ENCODE measurements around the gene DDI2.

The DDI2 gene

DNA sequence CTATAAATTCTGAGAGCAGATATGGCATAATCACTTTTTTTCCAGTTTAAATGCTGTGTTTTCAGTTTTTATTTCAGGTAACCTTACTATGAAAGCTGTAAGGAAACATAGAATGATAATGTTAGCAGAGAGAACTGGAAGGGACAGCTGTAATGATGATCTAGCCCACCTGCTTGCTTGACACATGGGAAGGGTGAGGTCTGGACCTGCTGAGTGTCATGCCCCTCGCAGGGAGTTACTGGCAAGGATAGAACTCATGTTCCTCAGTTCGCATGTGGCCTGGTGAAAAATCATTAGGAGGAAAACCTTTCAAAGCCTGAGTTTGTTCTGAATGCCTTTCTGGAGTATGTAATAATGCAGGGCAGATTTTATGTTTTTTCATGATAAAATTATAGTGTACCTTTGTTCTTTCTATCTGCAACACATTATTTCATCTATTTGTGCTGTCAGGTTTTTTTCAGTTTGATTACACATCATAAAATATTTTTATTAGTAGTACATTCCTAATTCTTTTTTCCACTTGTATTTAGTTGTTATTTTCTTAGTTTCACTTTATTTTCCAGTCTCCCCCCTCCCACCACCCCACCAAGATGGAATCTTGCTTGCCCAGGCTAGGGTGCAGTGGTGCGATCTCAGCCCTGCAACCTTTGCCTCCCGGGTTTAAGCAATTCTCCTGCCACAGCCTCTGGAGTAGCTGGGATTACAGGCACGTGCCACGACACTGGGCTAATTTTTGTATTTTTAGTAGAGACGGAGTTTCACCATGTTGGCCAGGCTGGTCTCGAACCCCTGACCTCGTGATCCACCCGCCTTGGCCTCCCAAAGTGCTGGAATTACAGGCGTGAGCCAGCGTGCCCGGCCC lies 8.0 kb downstream of the DDI2 start:
- Histone ChIP-seq H3K4me3 (ENCODE audit: low read depth in 1 of 2, low read length in 2 of 2) (no peak overlapping the region), H3K36me3 (ENCODE audit: control insufficient read depth in 1 of 2, insufficient read depth in 2 of 2, low read length in 2 of 2) (peaks cover 12 to 21% of the 10 kb centered on the region in 2 donors), H3K9me3 (ENCODE audit: control insufficient read depth in 1 of 2, low read length in 2 of 2) (no peaks in the 10 kb centered on the region), H3K4me1 (ENCODE audit: control insufficient read depth in 1 of 2, insufficient read depth in 2 of 2, low read length in 2 of 2) (peaks cover 4 to 20% of the 10 kb centered on the region in 2 donors), H3K27me3 (ENCODE audit: low read depth, low read length) (no peaks in the 10 kb centered on the region), H3K27ac (ENCODE audit: low read length) (no peak overlapping the region)

DNA sequence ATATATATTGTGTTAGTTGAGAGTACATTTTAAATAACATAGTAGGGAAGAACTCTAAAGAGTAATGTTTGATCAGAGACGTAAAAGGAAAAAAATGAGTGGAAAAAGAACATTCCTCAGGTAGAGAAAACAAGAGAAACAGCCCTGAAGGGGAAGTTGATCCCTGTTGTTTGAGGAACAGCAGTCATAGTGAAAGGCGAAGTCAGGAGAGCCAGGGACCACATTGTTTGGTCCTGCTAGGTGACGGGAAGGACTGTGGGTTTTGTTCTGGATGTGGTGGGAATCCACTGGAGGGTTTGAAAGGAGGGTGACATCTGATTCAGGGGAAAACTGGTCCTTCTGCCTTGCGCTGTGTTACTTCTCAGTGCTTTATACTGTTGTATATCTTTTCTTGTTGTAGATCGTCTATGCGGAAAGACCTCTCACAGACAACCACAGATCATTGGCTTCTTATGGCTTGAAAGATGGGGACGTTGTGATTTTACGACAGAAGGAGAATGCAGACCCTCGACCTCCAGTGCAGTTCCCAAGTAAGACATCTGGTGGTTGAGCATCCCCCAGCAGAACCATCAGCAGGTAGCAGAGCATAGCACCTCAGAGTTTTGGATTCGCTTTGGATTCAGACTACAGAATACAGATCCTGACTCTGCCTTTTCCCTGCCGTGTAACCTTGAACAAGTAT lies 9.2 kb downstream of the DDI2 start:
- Histone ChIP-seq H3K27me3 (ENCODE audit: low read depth, low read length) (no peaks in the 10 kb centered on the region), H3K36me3 (ENCODE audit: control insufficient read depth in 1 of 2, insufficient read depth in 2 of 2, low read length in 2 of 2) (peaks cover 20 to 25% of the 10 kb centered on the region in 2 donors), H3K4me1 (ENCODE audit: control insufficient read depth in 1 of 2, insufficient read depth in 2 of 2, low read length in 2 of 2) (peaks cover 0 to 8% of the 10 kb centered on the region in 2 donors), H3K9me3 (ENCODE audit: control insufficient read depth in 1 of 2, low read length in 2 of 2) (no peaks in the 10 kb centered on the region), H3K4me3 (ENCODE audit: low read depth in 1 of 2, low read length in 2 of 2) (no peak overlapping the region), H3K27ac (ENCODE audit: low read length) (no peak overlapping the region)

DNA sequence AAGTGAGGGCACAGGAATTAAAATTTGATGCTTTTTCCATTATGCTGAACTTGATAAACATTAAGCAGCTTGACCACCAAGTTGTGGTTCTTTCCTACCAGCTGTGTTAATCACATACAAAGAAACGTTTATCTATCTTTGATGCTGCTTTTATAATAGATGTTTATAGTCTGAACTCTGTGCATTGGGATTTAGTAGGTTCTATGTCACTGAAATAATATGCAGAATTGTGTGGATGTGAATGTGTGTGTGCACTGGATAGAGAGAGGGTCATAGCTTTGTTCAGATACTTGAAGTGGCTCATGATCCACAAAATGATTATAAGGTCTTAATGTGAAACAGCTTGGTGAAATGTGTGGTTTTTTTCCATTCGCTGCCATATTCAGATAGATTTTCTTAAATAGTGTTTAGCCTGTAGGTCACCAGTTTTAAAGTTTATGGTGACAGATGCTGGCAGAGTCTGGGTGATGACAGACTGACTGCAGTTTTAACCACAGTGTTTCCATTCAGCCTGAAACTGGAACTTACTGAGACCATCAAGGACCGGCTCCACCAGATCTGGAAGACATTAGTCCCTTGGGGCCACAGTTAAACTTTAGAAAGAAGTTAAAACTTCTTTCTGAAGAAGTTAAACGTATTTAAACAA lies 10.2 kb downstream of the DDI2 start:
- Histone ChIP-seq H3K27me3 (ENCODE audit: low read depth, low read length) (no peaks in the 10 kb centered on the region), H3K4me3 (ENCODE audit: low read depth in 1 of 2, low read length in 2 of 2) (no peak overlapping the region), H3K36me3 (ENCODE audit: control insufficient read depth in 1 of 2, insufficient read depth in 2 of 2, low read length in 2 of 2) (peaks cover 25 to 30% of the 10 kb centered on the region in 2 donors), H3K9me3 (ENCODE audit: control insufficient read depth in 1 of 2, low read length in 2 of 2) (no peaks in the 10 kb centered on the region), H3K4me1 (ENCODE audit: control insufficient read depth in 1 of 2, insufficient read depth in 2 of 2, low read length in 2 of 2) (peaks cover 0 to under 1% of the 10 kb centered on the region in 2 donors), H3K27ac (ENCODE audit: low read length) (no peak overlapping the region)

DNA sequence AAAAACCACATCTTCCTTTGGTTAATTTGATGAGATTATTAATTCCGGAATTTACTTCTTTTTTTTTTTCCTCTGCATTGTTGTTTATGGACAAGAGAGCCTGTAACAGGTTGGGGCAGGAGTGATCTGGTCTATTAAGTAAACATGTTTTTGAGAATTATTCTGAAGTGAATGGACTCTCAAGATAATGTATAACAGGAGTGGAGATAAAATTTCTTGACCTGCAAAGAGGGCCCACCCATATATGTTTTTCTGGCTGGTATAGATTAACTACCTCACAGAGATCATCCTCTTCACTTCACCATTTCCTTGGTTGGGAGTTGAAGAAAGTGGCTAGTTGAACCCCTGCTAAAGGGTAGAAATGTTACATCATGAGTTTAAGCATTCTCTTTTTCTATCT lies 10.7 kb downstream of the DDI2 start:
- Histone ChIP-seq H3K27ac (ENCODE audit: low read length) (no peak overlapping the region), H3K4me1 (ENCODE audit: control insufficient read depth in 1 of 2, insufficient read depth in 2 of 2, low read length in 2 of 2) (no peaks in the 10 kb centered on the region), H3K9me3 (ENCODE audit: control insufficient read depth in 1 of 2, low read length in 2 of 2) (no peaks in the 10 kb centered on the region), H3K36me3 (ENCODE audit: control insufficient read depth in 1 of 2, insufficient read depth in 2 of 2, low read length in 2 of 2) (peaks cover 27 to 33% of the 10 kb centered on the region in 2 donors), H3K4me3 (ENCODE audit: low read depth in 1 of 2, low read length in 2 of 2) (no peak overlapping the region), H3K27me3 (ENCODE audit: low read depth, low read length) (no peaks in the 10 kb centered on the region)

DNA sequence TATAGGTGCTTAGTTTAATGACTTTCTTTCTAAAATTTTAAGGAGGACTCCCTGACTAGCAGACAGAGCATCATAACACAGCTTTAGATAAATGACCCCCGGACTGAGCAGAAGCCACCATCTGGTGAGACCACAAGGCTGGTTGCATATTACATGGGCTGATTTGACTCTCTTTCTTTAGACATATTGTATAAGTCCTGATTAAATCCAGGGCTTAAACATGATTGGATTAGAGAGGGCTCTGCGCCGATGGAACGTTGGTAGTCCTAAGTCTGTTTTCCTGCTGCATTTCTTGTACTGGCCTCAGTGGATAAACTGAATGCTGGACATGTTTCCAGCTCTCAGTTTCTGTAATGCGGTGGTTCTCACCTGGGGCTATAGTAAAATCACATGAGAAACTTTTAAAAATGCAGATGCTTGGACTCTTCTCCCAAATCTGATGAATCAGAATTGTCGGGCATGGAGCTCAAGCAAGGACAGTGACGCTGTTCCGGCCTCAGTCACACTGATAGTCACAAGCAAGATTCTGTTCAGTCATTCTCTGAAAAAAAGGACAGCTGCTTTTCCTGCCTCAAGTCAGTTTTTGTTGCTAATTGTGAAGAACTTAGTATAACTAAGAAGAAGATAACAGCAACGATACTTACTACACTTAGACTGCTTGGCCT lies 16.6 kb downstream of the DDI2 start:
- Histone ChIP-seq H3K4me1 (ENCODE audit: control insufficient read depth in 1 of 2, insufficient read depth in 2 of 2, low read length in 2 of 2) (no peaks in the 10 kb centered on the region), H3K27me3 (ENCODE audit: low read depth, low read length) (no peaks in the 10 kb centered on the region), H3K4me3 (ENCODE audit: low read depth in 1 of 2, low read length in 2 of 2) (no peak overlapping the region), H3K36me3 (ENCODE audit: control insufficient read depth in 1 of 2, insufficient read depth in 2 of 2, low read length in 2 of 2) (peaks cover 23 to 74% of the 10 kb centered on the region in 2 donors), H3K9me3 (ENCODE audit: control insufficient read depth in 1 of 2, low read length in 2 of 2) (no peaks in the 10 kb centered on the region), H3K27ac (ENCODE audit: low read length) (no peak overlapping the region)

DNA sequence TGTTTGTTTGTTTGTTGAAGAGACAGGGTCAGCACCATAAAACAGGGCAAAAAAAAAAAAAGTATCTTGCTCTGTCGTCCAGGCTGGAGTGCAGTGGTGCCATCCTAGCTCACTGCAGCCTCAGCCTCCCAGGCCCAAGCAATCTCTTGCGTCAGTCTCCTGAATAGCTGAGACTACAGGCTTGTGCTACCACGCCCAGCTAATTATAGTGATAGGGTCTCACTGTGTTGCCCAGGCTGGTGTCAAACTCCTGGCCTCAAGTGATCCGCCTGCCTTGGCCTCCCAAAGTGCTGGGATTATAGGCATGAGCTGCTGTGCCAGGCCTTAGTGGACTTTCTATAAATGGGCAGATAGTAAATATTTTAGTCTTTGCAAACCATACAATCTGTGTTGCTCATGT lies 19.2 kb downstream of the DDI2 start:
- H3K4me3 ChIP-seq (ENCODE audit: low read depth in 1 of 2, low read length in 2 of 2) = no peak overlapping the region
- peaks cover 22 to 70% of the 10 kb centered on the region in 2 donors for H3K36me3 ChIP-seq (ENCODE audit: control insufficient read depth in 1 of 2, insufficient read depth in 2 of 2, low read length in 2 of 2)
- H3K9me3 ChIP-seq (ENCODE audit: control insufficient read depth in 1 of 2, low read length in 2 of 2) = no peaks in the 10 kb centered on the region
- no peak overlapping the region for H3K27ac ChIP-seq (ENCODE audit: low read length)
- H3K27me3 ChIP-seq (ENCODE audit: low read depth, low read length) = no peaks in the 10 kb centered on the region
- no peaks in the 10 kb centered on the region for H3K4me1 ChIP-seq (ENCODE audit: control insufficient read depth in 1 of 2, insufficient read depth in 2 of 2, low read length in 2 of 2)

DNA sequence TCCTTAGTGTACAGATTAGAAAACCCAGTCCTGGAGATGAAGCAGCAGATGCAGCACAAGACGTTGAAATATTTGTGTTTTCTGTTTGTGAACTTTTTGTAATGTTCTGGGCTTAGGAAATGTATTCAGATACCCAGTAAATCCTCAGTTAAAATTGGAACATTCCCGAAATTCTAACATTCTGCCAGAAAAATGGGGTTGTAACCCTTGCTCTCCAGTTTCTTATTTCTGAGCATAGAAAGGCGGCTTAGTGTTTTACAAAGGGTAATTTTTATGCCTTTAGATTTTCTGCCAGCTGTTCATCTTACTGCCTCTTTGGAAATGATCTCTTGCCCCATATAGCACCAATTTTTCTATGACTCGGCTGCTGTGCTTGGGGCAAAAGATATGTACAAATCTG lies 20.6 kb downstream of the DDI2 start:
- Histone ChIP-seq H3K9me3 (ENCODE audit: control insufficient read depth in 1 of 2, low read length in 2 of 2) (no peaks in the 10 kb centered on the region), H3K27me3 (ENCODE audit: low read depth, low read length) (no peaks in the 10 kb centered on the region), H3K36me3 (ENCODE audit: control insufficient read depth in 1 of 2, insufficient read depth in 2 of 2, low read length in 2 of 2) (peaks cover 22 to 60% of the 10 kb centered on the region in 2 donors), H3K4me3 (ENCODE audit: low read depth in 1 of 2, low read length in 2 of 2) (no peak overlapping the region), H3K27ac (ENCODE audit: low read length) (no peak overlapping the region), H3K4me1 (ENCODE audit: control insufficient read depth in 1 of 2, insufficient read depth in 2 of 2, low read length in 2 of 2) (no peaks in the 10 kb centered on the region)

DNA sequence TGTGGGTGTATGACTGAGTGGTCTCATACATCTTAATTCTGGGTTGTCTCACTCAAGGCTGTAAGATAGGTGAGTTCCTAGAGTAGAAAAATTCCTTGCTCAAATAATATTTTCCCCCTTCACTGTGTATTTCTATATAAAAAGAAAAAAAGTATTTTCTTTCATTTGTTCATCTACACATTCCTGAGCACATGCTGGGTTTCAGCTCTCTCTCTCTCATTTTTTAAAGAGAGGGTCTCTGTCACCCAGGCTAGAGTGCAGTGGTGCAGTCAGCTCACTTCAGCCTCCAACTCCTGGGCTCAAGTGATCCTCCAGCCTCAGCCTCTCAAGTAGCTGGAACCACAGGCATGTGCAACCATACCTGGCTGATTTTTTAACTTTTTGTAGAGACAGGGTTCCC lies 22.0 kb downstream of the DDI2 start:
- no peak overlapping the region for H3K27ac ChIP-seq (ENCODE audit: low read length)
- H3K36me3 ChIP-seq (ENCODE audit: control insufficient read depth in 1 of 2, insufficient read depth in 2 of 2, low read length in 2 of 2) = peaks cover 18 to 59% of the 10 kb centered on the region in 2 donors

DNA sequence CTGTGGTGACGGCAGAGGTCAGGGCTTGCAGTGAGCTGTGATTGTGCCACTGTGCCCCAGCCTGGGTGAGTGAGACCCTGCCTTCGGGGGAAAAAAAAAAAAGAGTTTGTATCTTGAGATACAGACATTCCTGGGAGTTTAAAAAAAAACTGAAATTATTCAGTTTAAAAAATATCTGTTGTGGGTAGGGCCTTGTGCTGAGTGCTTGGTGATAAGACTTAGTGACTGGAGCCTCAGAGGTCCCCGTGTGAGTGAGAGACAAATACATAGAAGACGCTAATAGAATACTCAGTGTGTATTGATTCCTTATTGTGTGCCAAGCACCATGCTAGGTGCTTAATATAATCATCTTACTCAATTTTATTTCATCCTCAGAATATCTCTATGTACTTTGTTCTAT lies 22.7 kb downstream of the DDI2 start:
- H3K4me1 ChIP-seq (ENCODE audit: control insufficient read depth in 1 of 2, insufficient read depth in 2 of 2, low read length in 2 of 2) = no peaks in the 10 kb centered on the region
- H3K27me3 ChIP-seq (ENCODE audit: low read depth, low read length) = no peaks in the 10 kb centered on the region
- no peak overlapping the region for H3K27ac ChIP-seq (ENCODE audit: low read length)
- H3K36me3 ChIP-seq (ENCODE audit: control insufficient read depth in 1 of 2, insufficient read depth in 2 of 2, low read length in 2 of 2) = peaks cover 18 to 54% of the 10 kb centered on the region in 2 donors
- no peaks in the 10 kb centered on the region for H3K9me3 ChIP-seq (ENCODE audit: control insufficient read depth in 1 of 2, low read length in 2 of 2)
- H3K4me3 ChIP-seq (ENCODE audit: low read depth in 1 of 2, low read length in 2 of 2) = no peak overlapping the region

More for the DNA sequence above, 22.0 kb downstream of the DDI2 start:
- Histone ChIP-seq H3K27me3 (ENCODE audit: low read depth, low read length) (no peaks in the 10 kb centered on the region), H3K4me3 (ENCODE audit: low read depth in 1 of 2, low read length in 2 of 2) (no peak overlapping the region), H3K9me3 (ENCODE audit: control insufficient read depth in 1 of 2, low read length in 2 of 2) (no peaks in the 10 kb centered on the region), H3K4me1 (ENCODE audit: control insufficient read depth in 1 of 2, insufficient read depth in 2 of 2, low read length in 2 of 2) (no peaks in the 10 kb centered on the region)

DNA sequence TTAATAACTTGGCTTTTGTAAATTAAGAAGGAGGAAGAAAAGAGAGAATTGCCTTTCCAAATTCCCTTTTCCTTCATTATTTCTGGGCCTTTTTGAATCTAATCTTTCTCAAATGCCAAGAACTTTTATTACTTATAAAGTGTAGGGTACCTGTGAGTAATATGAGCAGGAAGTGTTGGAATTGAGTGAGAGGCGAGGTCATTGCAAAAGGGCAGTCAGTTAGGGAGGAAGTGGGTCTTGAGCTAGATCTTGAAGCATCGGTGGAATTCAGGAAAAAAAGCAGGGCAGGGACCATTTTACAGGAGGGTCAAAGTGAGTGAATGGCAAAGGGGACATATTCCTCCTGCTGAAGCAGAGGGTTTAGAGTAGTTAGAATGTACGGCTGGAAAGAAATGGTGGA lies 23.4 kb downstream of the DDI2 start:
- Histone ChIP-seq H3K4me3 (ENCODE audit: low read depth in 1 of 2, low read length in 2 of 2) (no peak overlapping the region), H3K27me3 (ENCODE audit: low read depth, low read length) (no peaks in the 10 kb centered on the region), H3K36me3 (ENCODE audit: control insufficient read depth in 1 of 2, insufficient read depth in 2 of 2, low read length in 2 of 2) (peaks cover 22 to 54% of the 10 kb centered on the region in 2 donors), H3K9me3 (ENCODE audit: control insufficient read depth in 1 of 2, low read length in 2 of 2) (no peaks in the 10 kb centered on the region), H3K27ac (ENCODE audit: low read length) (no peak overlapping the region), H3K4me1 (ENCODE audit: control insufficient read depth in 1 of 2, insufficient read depth in 2 of 2, low read length in 2 of 2) (no peaks in the 10 kb centered on the region)

DNA sequence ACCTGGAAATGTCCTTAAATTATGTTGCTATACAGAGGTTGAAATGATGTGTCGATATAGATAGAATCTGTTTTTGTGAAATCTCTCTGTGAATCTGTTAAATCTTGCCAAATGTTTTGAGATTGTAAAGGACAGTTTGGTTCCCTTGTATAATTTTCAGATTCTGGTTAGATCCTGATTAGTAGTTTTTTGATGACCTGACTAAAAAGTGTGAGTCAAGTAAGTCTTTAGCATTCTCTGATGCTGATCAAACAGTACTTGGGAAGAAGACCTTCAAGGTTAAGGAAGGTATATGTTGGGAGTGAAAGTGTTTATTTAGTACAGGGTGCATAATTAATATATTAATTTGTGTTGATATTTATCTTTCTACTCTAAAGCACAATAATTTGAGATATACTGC lies 32.7 kb downstream of the DDI2 start:
- Histone ChIP-seq H3K27me3 (ENCODE audit: low read depth, low read length) (no peaks in the 10 kb centered on the region), H3K27ac (ENCODE audit: low read length) (no peak overlapping the region), H3K4me1 (ENCODE audit: control insufficient read depth in 1 of 2, insufficient read depth in 2 of 2, low read length in 2 of 2) (no peaks in the 10 kb centered on the region), H3K36me3 (ENCODE audit: control insufficient read depth in 1 of 2, insufficient read depth in 2 of 2, low read length in 2 of 2) (peaks cover 36 to 47% of the 10 kb centered on the region in 2 donors), H3K4me3 (ENCODE audit: low read depth in 1 of 2, low read length in 2 of 2) (no peak overlapping the region), H3K9me3 (ENCODE audit: control insufficient read depth in 1 of 2, low read length in 2 of 2) (no peaks in the 10 kb centered on the region)
